KOPT-K1 (cell line): ENCODE measurements around the gene ANGPT4.
"Not testable (repeated sequence)": the region's sequence is repeated elsewhere in the genome, so short reads cannot be mapped to it uniquely, and the experiment has no call there.

ENCODE experiments used
- H3K27ac ChIP-seq: fragments of 200-600 bp; sonication (generic); 2 replicates; pipeline ENCODE4 v1.5.1; 2016; ENCODE audit warnings: antibody characterized with exemption, mild to moderate bottlenecking, low read depth, low read length; ENCODE audit not compliant: poor library complexity, severe bottlenecking
- H3K36me3 ChIP-seq: fragments of 200-600 bp; sonication (generic); 2 replicates; pipeline ENCODE4 v1.5.1; 2017; ENCODE audit warnings: antibody characterized with exemption, mild to moderate bottlenecking, low read length, moderate library complexity; ENCODE audit not compliant: insufficient read depth
- H3K9me3 ChIP-seq: fragments of 200-600 bp; sonication (generic); 2 replicates; pipeline ENCODE4 v1.5.1; 2017; ENCODE audit warnings: antibody characterized with exemption, low read length, mild to moderate bottlenecking; ENCODE audit not compliant: insufficient read depth, poor library complexity, severe bottlenecking

ANGPT4 gene

DNA sequence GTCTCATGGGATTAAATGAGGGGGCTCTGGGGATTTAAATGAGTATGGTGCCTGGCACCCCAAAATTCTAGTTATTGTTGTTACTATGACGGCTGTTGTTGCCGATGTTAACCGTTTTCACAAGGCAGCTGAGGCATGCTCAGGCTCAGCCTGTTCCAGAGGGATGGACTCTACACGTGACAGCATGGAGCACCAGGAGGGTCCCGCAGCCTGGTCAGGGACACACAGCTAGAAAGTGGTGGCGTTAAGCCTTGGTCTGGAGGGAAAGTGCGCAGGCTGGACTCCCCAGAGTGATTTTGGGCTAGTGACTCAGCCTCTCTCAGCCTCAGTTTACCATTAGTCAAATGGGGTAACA is 75.7 kb downstream of the ANGPT4 start:
- Histone ChIP-seq H3K27ac (no peak overlapping the region), H3K9me3 (no peaks in the 10 kb centered on the region), H3K36me3 (no peaks in the 10 kb centered on the region)

DNA sequence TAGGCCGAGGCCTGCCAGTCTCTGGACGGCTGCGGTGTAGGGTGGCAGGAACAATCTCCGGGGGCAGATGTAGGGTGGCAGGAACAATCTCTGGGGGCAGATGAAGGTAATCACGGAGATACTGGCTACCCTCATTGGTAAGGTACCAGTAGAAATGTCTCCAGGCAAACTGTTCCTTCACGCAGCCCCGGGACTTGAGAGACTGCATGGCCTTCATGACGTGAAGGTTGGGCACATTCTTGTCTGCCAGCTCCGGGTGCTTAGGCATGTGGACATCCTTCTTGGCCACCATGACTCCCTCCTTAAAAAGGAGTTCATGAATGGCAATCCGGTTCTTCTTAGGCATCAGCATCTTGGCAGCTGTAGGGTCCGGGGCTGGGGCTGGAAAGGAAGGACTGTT is 76.5 kb downstream of the ANGPT4 start:
- Histone ChIP-seq H3K27ac (no peak overlapping the region), H3K9me3 (no peaks in the 10 kb centered on the region), H3K36me3 (no peaks in the 10 kb centered on the region)

DNA sequence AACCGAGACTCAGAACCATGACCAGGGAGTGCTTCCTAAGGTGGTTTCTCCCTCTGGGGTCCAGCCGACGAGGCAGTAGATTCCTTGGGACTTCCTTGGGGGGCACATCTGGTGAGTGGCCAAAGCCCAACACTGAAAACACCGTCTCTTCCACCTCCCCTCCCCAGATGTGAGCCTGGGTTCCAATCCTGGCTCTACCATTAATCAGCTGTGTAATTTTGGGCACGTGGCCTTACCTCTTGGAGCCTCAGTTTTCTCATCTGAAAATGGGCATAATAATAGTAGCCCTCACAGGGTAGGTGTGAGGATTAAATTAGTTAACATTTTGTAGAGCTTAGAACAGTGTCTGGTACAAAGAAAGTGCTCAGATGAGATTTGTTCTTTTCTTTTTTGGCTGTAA is 77.1 kb downstream of the ANGPT4 start:
- no peak overlapping the region for H3K27ac ChIP-seq
- H3K36me3 ChIP-seq: no peaks in the 10 kb centered on the region
- no peaks in the 10 kb centered on the region for H3K9me3 ChIP-seq

DNA sequence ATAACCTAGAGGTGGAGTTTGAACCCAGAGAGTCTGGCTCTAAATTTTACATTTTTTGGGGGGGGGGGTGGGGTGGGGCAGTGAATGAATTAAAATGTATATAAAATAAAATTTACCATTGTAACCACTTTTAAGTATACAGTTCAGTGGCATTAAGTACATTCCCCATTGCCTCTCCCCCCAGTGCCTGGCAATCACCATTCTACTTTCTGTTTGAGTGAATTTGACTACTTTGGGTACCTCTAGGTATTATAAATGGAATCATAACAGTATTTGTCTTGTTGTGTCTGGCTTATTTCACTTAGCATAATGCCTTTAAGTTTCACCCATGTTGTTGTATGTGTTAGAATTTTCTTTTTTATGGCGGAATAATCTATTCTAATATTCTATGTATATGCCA is 79.9 kb downstream of the ANGPT4 start:
- no peaks in the 10 kb centered on the region for H3K36me3 ChIP-seq
- H3K9me3 ChIP-seq: no peaks in the 10 kb centered on the region
- no peak overlapping the region for H3K27ac ChIP-seq

DNA sequence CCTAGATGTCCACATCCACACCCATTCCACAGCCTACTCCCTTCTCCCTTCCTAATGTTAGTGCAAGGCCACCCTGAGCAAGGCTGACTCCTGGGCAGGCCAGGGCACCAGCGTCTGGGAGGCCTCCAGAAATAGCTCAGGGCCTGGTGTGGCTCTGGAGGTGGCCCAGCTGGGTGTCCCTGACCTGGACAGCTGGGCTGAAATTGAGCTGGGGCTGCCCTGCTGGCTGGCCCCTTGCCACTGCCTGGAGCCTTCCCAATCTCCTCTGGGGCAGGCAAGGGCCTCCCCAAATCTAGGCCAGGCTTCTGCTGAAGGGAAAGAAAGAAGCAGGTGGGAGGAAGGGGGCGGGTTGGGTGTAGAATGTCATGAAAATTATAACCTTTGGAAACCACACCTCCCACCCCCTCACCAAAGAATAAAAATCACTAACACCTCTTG is 80.5 kb downstream of the ANGPT4 start:
- Histone ChIP-seq H3K9me3 (no peaks in the 10 kb centered on the region), H3K36me3 (no peaks in the 10 kb centered on the region), H3K27ac (peak overlapping the region; percentile 42)

DNA sequence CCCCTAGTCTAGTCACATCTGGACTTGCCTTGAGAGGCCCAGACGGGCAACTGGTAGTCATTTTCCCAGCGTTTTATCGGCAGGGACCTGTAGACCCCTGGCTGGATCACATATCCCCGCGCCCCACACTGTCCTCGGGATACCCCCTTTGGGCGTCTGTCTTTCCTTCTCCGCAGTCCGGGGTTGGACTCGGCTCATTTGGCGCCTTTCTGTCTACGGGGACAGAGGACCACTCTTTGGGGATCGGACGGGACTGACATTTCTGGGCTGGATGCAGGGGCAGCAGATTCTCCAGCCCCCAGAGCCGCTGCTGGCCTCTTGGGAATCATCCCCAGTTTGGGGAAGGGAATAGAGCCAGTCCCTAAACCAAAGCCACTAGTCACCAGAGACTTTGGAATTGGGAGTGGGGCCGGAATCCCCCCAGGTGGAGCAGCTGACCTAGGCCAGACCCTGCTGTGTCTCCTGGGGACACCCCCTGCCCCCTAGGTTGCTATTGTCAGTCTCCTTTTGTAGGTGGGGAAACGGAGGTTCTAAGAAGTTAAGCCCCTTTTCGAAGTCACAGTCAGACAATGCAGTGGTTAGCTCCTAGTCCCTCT is 81.9 kb downstream of the ANGPT4 start:
- peak overlapping the region; percentile 92 for H3K27ac ChIP-seq
- no peaks in the 10 kb centered on the region for H3K9me3 ChIP-seq
- no peaks in the 10 kb centered on the region for H3K36me3 ChIP-seq

DNA sequence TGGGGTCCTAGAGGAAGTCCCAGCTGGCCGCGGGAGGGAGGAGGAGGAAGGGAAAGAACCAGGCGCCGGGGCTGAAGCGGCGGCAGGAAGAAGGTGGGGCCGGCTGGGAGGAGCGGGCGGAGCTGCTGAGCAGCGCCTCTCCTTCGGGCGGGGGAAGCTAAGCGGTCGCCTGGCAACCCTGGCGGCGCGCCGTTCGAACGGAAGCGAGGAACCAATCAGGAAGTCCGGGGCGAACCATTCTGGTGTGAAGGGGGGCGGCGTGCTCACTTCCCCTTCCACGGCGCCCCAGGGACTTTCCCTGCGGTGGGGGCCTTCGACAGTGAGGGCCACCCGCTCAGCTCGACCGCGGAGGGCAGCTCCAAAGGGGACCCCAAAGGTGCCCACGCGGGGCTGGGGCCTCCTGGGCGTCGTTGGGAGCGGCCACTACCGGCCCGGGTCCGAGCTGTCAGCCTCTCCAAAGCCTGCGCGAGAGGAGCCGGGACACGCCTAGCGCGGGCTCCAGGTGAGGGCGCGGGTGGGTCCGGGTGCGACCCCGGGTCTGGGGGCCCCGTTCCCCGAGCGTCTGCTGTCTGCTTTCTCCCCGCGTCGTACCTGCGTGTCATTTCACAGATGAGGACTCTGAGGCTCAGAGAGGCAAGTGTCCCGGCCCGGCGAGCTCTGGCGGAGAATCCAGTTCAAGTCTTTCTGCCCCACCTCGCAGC is 82.5 kb downstream of the ANGPT4 start, which contains the start of gene FAM110A:
TSS of gene FAM110A (plus strand) at position 266 of the 701 bp plus-strand sequence. CDS start 11,090 bp downstream, outside the sequence.
- Histone ChIP-seq H3K36me3 (no peaks in the 10 kb centered on the region), H3K9me3 (no peaks in the 10 kb centered on the region), H3K27ac (peak within 1 kb of the TSS; percentile 92)

DNA sequence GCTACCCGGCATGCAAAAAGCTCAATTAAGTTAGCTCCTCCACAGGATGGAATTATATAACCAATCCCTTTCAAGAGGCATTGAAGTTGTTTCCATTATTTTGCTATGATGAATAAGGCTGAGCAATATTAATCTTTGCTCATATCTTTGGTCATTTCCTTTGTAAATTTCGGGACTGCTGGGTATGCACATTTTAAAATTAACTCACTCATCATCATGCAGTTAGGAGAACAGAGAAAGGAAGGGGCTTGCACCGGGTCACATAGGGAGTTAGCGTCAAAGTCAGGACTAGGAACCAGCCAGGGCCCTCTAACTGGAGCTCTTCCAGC is 83.0 kb downstream of the ANGPT4 start:
- H3K27ac ChIP-seq: peak overlapping the region; percentile 92
- H3K9me3 ChIP-seq: no peaks in the 10 kb centered on the region
- H3K36me3 ChIP-seq: no peaks in the 10 kb centered on the region

DNA sequence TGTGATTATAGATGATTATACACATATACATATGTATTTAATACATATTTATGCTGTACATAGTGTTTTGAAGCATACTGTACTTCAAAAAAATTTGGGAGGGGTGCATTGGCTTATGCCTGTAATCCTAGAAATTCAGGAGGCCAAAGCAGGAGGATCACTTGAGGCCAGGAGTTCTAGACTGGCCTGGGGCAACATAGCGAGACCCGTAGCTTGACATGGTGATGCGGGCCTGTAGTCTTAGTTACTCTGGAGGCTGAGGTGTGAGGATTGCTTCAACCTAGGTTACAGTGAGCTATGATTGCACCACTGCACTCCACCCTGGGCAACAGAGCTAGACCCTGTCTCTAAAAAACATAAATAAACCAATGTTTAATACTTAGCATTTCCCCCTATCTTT is 84.2 kb downstream of the ANGPT4 start:
- no peaks in the 10 kb centered on the region for H3K9me3 ChIP-seq
- no peaks in the 10 kb centered on the region for H3K36me3 ChIP-seq
- no peak overlapping the region for H3K27ac ChIP-seq

DNA sequence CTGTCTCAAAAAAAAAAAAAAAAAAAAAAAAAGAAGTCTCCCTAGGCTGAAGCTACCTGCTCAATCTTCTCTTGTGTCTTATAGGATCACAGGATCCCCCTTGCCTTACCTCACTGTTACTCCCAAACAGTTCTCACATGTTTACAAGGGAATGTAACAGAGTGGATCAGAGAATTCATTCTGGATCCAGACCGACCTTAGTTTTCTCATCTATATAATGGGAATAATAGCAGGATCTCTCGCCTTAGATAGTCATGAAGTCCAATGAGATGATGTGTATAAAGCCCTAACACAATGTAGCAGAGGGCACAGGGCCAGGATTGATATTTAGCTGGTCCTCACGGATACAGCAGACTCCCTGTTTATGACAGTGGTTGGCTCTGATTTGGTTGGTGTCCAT is 84.9 kb downstream of the ANGPT4 start:
- no peak overlapping the region for H3K27ac ChIP-seq
- H3K36me3 ChIP-seq: no peaks in the 10 kb centered on the region
- no peaks in the 10 kb centered on the region for H3K9me3 ChIP-seq

DNA sequence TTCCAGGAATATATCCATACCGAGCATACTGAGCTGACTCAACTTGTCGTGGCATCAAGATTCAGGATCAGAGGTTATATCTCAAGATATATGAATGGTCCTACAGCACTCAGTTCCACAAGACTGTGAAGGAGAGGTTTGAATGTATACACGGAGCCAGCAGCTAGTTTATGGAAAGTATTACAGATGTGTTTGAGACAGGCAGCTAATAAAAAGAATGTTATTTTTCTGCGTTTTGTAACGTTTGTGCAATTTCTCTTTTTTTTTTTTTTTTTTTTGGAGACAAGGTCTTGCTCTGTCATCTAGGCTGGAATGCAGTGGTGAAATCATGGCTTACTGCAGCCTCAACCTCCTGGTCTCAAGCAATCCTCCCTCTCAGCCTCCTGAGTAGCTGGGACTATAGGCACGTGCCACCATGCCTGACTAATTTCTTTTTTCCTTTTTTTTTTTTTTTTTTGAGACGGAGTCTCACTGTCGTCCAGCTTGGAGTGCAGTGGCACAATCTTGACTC is 86.1 kb downstream of the ANGPT4 start:
- H3K9me3 ChIP-seq: no peaks in the 10 kb centered on the region
- H3K27ac ChIP-seq: no peak overlapping the region

DNA sequence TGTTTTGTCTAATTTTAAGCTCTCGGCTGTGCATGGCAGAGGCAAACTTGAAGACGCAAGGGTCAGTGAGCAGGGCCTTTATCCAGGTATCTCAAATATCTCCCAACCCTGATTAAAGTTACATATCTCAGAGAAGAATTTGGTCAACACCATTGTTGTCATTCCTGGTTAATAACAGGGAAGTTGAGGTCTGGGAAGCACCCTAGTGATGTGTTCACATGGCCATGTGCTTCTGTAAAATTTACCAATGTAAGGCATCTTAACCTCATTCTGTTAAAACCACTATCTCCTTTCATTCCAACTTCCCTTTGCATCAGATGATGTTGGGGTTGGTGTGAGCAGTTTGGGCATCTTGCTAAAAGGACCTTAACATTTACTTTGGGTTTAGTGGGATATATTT is 86.6 kb downstream of the ANGPT4 start:
- Histone ChIP-seq H3K9me3 (no peaks in the 10 kb centered on the region), H3K27ac (peak overlapping the region; percentile 32)

More for the DNA sequence above, 86.1 kb downstream of the ANGPT4 start:
- H3K36me3 ChIP-seq: no peaks in the 10 kb centered on the region

DNA sequence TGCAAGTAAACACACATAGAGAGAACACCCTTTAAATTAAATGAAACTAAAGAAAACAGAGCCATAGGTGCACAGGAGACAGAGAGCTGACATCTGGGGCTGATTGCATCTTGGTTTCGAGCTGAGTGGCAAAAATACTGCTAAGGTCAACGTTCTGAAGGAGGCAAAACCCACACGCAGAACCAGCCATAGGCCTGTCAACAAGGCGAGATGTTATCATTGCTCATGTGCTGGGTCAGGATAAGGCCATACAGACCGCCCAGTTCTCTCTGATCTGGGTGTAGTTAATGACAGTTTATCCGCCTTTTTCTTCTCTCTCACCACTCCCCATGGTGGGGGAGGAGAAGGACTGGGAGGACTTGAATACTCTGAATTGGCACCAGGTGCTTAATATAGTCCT is 87.1 kb downstream of the ANGPT4 start:
- peak overlapping the region; percentile 32 for H3K27ac ChIP-seq

More for the DNA sequence above, 86.6 kb downstream of the ANGPT4 start:
- no peaks in the 10 kb centered on the region for H3K36me3 ChIP-seq

DNA sequence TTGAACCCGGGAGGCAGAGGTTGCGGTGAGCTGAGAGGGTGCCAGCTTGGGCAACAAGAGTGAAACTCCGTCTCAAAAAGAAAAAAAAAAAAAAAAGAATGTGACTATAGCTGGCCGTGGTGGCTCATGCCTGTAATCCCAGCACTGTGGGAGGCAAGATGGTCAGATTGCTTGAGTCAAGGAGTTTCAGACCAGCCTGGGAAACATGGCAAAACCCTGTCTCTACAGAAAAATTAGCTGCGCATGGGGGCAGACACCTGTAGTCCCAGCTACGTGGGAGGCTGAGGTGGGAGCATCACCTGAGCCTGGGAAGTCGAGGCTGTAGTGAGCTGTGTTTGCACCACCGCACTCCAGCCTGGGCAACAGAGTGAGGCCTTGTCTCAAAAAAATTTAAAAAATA is 88.2 kb downstream of the ANGPT4 start:
- H3K36me3 ChIP-seq, H3K27ac ChIP-seq, H3K9me3 ChIP-seq: not testable (repeated sequence)

More for the DNA sequence above, 87.1 kb downstream of the ANGPT4 start:
- no peaks in the 10 kb centered on the region for H3K36me3 ChIP-seq
- H3K9me3 ChIP-seq: no peaks in the 10 kb centered on the region

DNA sequence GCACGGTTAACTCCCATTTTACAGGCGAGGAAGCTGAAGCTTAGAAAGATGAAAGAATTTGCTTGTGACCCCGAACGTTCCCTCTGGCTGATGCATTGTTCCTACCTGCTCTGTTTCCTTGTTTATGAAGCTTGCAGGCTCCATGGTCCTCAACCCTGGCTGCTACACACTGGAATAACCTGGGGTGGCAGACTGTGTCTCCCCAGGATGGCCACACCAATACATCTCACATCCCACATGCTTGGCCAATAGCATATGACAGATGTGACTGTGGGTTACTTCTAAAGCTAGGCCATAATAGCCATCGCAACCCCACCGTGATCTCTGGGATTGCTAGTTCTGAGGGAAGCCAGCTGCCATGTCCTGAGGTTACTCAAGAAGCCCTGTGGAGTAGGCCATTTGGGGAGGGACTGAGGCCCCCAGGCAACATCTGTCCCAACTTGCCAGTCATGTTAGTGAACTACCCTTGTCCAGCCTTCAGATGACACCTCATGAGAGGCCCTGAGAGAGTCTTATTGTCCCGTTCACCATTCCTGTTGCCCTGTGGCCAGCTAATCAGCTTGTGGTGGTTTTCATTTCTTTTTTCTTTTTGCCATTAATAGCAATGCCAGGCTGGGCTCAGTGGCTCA is 89.3 kb downstream of the ANGPT4 start:
- Histone ChIP-seq H3K36me3 (no peaks in the 10 kb centered on the region), H3K27ac (no peak overlapping the region), H3K9me3 (no peaks in the 10 kb centered on the region)
